Activated naive CD4-positive, alpha-beta T cell (primary cell): ENCODE results near the gene DEFB119.
"Not testable (repeated sequence)": the region's sequence is repeated elsewhere in the genome, so short reads cannot be mapped to it uniquely, and the experiment has no call there.

Source experiments
- DNase-seq, 4 experiments: peaks; one replicate each; lab custom pipeline; 2025; lab: John Stamatoyannopoulos, UW

DEFB119 gene, protein sequence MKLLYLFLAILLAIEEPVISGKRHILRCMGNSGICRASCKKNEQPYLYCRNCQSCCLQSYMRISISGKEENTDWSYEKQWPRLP

DNA sequence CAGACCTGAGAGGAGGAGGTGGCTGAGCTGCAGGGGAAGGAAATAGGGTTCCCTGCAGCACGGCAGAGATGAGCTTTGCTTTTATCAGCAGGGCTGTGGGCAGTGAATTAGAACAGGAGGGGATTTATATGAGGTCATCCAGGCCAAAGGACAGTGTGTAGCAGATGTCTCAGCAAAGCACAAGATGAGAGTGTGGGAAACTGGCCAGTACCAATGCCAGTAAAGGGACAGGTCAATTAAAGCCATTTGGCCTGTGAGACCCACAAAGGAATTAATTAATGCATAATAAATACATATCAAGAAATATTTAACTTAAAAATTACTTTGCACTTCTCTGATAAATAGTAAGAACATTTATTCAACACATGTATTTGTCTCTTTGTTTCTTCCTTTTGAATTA lies at the start of gene DEFB119:
DEFB119 (minus strand) TSS at position 101 of the 400 bp plus-strand sequence. CDS start 107 bp downstream, outside the sequence.
- no peak for DNase-seq

DNA sequence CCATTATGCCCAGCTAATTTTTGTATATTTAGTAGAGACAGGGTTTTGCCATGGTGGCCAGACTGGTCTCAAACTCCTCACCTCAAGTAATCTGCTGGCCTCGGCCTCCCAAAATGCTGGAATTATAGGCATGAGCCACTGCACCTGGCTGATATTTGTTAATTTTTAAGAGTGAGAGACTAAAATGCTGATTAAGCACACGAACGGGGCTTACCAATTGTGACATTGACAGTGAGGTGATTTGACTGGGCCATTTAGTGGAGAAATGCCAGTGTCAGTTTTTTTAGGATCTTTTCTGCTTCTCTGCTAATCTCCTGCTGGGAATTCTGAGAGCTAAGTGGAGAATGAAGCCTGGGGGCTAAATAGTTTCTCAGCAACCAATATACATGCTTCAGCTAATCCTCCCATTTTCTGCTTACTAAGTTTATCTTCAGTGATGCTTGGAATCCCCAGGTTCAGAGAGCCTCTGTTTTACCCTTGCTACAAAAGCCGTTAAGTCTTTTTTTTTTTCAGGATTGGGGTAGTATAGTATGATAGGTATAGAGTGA lies 40.3 kb upstream of the DEFB119 start:
- DNase-seq: no peak

DNA sequence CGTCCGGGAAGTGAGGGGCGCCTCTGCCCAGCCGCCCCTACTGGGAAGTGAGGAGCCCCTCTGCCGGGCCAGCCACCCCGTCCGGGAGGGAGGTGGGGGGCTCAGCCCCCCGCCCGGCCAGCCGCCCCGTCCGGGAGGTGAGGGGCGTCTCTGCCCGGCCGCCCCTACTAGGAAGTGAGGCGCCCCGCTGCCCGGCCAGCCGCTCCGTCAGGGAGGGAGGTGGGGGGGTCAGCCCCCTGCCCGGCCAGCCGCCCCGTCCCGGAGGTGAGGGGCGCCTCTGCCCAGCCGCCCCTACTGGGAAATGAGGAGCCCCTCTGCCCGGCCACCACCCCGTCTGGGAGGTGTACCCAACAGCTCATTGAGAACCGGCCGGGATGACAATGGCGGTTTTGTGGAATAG lies 37.2 kb upstream of the DEFB119 start:
- DNase-seq: not testable (repeated sequence)

DNA sequence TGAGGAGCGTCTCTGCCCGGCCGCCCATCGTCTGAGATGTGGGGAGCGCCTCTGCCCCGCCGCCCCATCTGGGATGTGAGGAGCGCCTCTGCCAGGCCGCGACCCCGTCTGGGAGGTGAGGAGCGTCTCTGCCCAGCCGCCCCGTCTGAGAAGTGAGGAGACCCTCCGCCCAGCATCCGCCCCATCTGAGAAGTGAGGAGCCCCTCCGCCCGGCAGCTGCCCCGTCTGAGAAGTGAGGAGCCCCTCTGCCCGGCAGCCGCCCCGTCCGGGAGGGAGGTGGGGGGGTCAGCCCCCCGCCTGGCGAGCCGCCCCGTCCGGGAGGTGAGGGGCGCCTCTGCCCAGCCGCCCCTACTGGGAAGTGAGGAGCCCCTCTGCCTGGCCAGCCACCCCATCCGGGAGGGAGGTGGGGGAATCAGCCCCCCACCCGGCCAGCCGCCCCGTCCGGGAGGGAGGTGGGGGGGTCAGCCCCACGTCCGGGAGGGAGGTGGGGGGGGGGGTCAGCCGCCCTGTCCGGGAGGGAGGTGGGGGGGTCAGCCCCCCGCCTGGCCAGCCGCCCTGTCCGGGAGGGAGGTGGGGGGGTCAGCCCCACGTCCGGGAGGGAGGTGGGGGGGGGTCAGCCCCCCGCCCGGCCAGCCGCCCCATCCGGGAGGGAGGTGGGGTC lies 36.6 kb upstream of the DEFB119 start:
- not testable (repeated sequence) for DNase-seq

DNA sequence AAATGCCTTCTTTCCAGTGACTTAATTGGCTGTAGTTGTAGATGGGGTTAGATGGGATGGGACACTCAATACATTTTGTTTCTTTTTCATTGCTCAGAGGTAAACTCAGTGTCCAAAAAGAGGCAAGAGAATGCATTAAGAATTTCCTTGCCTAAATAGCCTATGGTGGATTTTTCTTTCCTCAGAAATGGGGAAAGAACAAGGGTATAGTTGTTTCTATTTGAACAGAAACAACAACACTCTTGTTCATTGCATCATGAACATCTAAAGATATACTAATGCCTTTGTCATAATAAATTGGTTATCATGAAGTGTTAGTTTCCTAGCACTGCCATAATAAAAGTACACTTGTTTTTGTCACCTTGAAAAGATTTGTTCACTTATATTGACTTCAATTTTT lies 35.4 kb upstream of the DEFB119 start:
- no peak for DNase-seq

DNA sequence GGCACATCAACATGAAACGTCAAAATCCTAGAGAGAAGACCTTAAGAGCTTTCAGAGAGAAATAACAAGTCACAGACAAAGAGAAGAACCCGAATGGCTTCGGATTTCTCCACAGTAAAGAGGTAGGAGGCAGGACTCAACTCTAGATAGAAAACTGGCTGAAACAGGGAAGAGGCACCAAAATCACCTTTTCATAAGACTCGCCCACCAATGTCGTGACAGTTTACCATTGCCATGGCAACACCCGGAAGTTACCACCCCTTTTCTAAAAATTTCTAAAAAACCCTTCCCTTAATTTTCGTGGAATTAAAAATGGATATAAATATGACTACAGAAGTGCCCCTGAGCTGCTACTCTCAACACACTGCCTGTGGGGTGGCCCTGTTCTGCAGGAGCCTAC lies 27.9 kb upstream of the DEFB119 start:
- no peak for DNase-seq

DNA sequence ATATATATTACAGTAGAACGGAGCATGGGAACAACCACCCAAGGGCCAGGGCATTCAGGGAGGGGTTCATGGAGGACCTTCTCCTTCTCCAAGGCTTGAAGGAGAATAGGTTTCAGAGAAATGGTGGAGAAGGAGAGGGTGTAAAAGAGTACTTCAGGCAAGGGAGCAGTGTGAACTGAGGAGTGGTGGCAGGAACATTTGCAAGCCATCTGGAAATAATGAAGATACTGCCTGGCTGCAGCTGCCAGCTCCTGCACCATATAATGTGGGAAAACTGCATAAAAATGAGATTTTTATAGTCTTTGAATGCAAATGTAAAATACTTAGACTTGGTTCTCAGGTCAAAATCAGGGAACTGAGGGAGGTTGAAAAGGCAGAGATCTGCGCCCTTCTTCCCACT lies 25.3 kb upstream of the DEFB119 start:
- no peak for DNase-seq

DNA sequence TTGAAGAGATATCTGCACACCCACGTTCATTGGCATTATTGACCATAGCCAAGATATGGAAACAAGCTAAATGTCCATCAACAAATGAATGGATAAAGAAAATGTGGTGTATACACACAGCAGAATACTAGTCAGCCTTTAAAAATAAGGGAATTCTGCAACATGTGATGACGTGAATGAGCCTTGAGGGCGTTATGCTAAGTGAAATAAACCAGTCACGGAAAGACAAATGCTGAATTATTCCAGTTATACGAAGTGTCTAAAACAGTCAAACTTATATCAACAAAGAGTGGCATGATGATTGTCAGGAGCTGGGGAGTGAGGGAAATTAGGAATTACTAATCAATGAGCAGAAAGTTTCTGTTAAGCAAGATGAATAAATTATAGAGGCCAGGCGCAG lies 24.0 kb upstream of the DEFB119 start:
- DNase-seq: no peak

DNA sequence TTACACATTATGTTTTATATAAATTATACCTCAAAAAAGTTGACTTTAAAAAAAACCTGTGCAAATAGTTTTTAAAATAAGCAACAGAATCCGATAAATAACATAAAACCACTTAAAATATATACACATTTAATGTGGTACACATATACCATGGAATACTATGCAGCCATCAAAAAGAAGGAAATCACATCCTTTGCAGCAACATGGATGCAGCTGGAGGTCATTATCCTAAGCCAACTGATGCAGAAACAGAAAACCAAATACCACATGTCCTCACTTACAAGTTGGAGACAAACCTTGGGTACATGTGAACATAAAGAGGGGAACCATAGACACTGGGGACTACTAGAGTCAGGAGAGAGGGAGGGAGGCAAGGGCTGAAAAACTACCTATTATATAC lies 19.6 kb upstream of the DEFB119 start:
- no peak for DNase-seq

DNA sequence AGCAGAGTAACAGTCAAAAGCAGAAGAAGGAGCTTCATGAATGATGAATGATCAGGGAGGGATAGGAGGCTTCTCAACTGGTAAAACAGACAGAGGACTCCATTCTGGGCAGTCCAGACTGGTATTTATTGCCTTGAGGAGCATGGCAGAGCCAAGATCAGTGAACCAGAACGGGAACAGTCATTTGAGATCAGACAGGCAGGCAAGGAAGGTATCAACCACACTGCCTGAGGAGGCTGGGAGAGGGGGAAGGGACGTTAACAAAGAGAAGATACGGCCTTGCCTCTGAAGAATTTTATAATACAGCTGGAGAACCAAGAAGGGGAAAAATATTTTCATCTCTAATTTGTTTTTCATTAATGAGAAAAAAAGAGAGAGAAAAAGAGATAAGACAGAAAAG lies 15.7 kb upstream of the DEFB119 start, which contains the start of gene DEFB121:
DEFB121 (minus strand) TSS at position 101 of the 400 bp plus-strand sequence; CDS start at position 38, 63 bp downstream.
- DNase-seq: no peak

DNA sequence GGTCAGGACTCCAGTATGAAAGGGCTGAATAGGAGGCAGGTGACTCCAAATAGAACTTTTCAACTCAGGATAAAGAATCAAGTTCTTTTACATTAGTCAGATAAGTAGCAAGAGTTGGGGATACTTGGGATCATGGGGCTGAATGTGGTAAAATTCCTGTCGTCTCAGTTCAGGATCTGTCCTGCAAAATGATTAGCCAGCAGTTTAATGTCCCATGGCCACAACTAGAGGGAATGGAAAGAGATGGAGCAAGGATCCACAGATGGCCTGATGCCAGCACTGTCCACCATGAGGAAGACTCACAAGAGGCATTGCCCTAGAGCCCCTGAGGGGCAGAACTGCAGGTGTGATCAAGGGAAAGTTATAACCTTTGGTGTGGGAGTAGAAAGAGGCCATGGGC lies 13.5 kb upstream of the DEFB119 start:
- DNase-seq: no peak

DNA sequence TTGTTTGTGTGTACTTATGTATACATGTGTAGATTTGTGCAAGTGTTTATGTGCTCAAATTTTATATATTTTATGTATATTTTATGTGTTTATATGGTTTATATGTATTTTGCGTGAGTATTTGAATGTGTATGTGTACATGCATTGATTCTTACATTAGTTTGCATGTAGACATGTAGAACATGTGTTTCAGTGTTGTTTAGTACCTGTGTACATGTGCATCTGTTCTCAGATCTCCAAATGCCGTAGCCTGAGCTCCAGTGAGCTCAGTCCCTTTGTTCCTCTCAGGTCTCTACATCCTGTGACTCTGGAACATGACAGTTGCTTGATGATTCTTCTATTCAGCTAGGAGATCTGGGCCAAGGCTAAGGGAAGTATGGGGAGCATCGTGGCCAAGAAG lies 4.5 kb upstream of the DEFB119 start:
- DNase-seq: no peak

DNA sequence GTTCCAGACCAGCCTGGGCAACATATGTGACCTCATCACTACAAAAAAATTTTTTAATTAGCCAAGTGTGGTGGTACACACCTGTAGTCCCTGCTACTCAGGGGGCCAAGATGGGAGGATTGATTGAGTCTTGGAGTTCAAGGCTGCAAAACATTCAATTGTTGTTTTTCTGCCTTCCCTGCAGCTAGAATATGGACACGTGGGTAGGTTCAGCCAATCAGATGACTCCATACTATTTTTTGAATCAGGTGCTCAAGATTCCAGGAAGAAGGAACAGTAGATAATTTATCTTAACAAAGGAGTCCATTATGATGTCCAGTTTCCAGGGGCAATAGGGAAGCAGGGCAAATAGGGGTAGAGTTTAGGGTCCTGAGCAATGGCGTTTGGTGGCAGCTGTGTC lies 2.4 kb upstream of the DEFB119 start:
- no peak for DNase-seq

DNA sequence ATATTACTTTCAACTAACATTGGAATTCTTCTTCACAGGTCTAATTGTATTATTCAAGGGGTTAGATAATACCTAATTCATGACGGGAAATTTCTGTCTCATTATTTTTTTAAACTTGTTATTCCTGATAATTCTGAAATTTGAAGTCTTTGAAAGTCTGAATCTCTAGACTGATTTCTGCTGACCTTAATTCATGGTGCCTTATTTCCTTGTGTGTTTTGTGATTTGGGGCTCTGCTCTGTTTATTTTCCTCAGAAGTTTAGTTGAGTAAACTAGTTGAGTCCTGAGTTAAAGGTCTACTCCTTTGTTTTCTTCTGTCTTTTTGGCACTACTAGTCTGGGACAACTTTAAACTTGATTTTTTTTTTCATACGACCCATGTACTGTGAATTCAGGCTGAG lies 16.0 kb downstream of the DEFB119 start:
- DNase-seq: no peak

DNA sequence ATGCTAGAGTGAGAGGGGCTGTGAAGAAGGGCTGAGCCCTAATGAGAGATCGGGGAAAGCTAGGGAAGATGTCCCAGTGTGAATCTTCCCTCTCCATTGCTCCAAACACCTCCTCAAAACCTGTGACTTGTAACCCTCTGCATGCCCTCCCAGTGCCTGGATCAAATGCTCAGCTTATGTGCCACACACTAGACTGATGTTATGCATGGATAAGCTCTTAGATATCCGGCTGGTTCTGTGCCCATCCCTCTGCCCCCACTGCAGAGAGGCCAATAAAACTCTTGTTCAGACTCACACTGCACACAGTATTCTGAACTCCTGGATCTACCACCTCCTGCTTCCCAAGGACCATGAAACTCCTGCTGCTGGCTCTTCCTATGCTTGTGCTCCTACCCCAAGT lies 22.1 kb downstream of the DEFB119 start, which contains the start of gene DEFB118:
DEFB118 (plus strand) TSS at position 301 of the 400 bp plus-strand sequence; CDS start at position 351, 50 bp downstream.
- DNase-seq: no peak

DNA sequence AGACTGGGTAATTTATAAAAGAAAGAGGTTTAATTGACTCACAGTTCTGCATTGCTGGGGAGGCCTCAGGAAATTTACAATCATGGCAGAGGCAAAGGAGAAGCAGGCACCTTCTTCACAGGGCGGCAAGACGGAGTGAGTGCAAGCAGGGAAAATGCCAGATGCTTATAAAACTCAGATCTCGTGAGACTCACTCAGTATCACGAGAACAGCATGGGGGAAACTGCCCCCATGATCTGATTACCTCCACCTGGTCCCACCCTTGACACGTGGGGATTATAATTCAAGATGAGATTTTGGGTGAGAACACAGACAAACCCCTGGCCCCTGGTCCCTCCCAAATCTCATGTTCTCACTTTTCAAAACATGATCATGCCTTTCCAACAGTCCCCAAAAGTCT lies 26.1 kb downstream of the DEFB119 start:
- not testable (repeated sequence) for DNase-seq

DNA sequence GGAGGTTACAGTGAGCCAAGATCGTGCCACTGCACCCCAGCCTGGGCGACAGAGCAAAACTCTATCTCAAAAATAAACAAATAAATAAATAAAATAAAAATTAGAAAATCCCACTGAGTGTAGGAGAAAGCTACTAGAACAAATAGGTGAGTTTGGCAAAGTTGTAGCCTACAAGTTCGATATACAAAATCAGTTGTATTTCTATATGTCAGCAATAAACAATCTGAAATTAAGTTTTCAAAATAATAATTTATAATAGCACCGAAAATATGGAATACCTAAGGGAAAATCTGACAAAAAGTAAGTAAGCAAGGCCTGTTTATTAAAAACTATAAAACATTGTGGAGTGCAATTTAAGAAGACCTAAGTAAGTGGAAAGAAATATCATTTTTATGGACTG lies 27.1 kb downstream of the DEFB119 start:
- no peak for DNase-seq

DNA sequence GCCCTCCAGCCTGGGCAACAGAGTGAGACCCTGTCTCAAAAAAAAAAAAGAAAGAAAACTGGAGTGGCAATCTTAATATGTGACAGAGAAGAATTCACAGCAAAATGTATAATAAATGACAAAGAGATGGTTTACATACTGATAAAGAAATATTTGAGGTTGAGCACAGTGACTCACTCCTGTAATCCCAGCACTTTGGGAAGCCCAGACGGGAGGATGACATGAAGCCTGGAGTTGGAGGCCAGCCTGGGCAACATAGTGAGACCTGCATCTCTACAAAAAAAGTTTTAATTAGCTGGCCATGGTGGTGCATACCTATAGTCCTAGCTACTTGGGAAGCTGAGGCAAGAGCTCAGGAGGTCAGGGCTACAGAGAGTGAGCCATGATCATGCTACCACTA lies 34.4 kb downstream of the DEFB119 start:
- DNase-seq: no peak

DNA sequence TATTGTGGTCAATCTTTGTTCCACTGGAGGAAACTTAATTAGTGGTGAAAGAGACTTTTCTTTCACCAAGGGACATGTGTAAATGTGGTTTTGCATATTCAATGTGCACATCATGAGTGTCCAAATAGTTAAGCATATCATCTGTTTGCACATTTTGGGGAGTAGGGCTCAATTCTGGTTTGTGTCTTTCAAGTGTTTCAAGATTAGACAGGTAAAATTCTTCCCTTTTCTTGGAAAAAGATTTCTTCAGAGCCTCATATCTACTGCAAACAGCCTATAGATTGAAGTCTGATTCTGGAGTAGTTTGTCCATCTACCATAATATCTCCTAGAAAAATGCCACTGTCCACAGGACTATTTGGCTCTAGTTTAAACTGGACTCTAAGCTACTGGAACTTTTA lies 48.9 kb downstream of the DEFB119 start:
- no peak for DNase-seq

DNA sequence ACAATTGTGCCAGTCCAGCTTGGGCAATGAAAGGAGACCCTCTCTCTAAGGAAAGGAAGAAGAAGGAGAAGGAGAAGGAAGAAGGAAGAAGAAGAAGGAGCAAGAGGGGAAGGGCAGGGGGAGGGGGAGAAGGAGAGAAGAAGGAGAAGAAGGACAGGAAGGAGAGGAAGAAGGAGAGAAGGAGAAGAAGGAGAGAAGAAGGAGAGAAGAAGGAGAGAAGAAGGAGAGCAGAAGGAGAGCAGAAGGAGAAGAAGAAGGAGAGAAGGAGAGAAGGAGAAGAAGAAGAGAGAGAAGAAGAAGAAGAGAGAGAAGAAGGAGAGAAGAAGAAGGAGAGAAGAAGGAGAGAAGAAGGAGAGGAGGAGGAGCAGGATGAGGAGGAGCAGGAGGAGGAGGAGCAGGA lies 59.5 kb downstream of the DEFB119 start:
- no peak for DNase-seq
